Endodermal cell (in vitro differentiated cells): ENCODE data around the gene CXCL8. TPM values are rescaled to one million over a fixed set of nuclear protein-coding genes. Genes with fewer than 3 reads are reported as not detected.

Source experiments
- DNase-seq: peaks from one replicate; pipeline ENCODE4 v3.0.0-alpha.2; 2017
- H3K27ac ChIP-seq: 2 replicates; pipeline ENCODE4 v1.5.1; 2013; ENCODE audit warnings: mild to moderate bottlenecking, low read depth, low read length, moderate library complexity
- H3K27me3 ChIP-seq: 2 replicates; pipeline ENCODE4 v1.6.1; 2013; ENCODE audit warnings: mild to moderate bottlenecking, low read length, moderate library complexity; ENCODE audit not compliant: insufficient read depth, control insufficient read depth, poor library complexity, severe bottlenecking
- H3K36me3 ChIP-seq: 2 replicates; pipeline ENCODE4 v1.7.0; 2013; ENCODE audit warnings: mild to moderate bottlenecking, low read length, moderate library complexity; ENCODE audit not compliant: control insufficient read depth, insufficient read depth
- H3K4me1 ChIP-seq: one replicate; pipeline ENCODE4 v1.7.0; 2013; ENCODE audit warnings: low read length; ENCODE audit not compliant: control insufficient read depth, insufficient read depth
- H3K4me3 ChIP-seq: 2 replicates; pipeline ENCODE4 v1.5.1; 2013; ENCODE audit warnings: mild to moderate bottlenecking, low read length, moderate library complexity
- H3K9ac ChIP-seq: 2 replicates; pipeline ENCODE4 v1.6.1; 2013; ENCODE audit warnings: mild to moderate bottlenecking, low read length, moderate library complexity; ENCODE audit not compliant: poor library complexity, severe bottlenecking; ENCODE audit errors: extremely low read depth
- H3K9me3 ChIP-seq: 2 replicates; pipeline ENCODE4 v1.6.1; 2013; ENCODE audit warnings: mild to moderate bottlenecking, low read length, moderate library complexity; ENCODE audit not compliant: control insufficient read depth
- H3K27ac Mint-ChIP-seq: 2 replicates; pipeline ENCODE4 v1.8.0; 2020; ENCODE audit warnings: mixed read lengths
- H3K27me3 Mint-ChIP-seq: 2 replicates; pipeline ENCODE4 v1.8.0; 2021; ENCODE audit warnings: mild to moderate bottlenecking, mixed read lengths; ENCODE audit not compliant: insufficient read depth
- H3K36me3 Mint-ChIP-seq: 2 replicates; pipeline ENCODE4 v1.8.0; 2020; ENCODE audit warnings: low read depth, mixed read lengths
- H3K4me1 Mint-ChIP-seq: 2 replicates; pipeline ENCODE4 v1.8.0; 2020; ENCODE audit warnings: mixed read lengths
- H3K4me3 Mint-ChIP-seq: 2 replicates; pipeline ENCODE4 v1.8.0; 2020; ENCODE audit warnings: mild to moderate bottlenecking, moderate library complexity, mixed read lengths
- H3K9me3 Mint-ChIP-seq: 2 replicates; pipeline ENCODE4 v1.8.0; 2020; ENCODE audit warnings: mild to moderate bottlenecking, mixed read lengths
- CTCF ChIP-seq: fragments of 200-600 bp; sonication (generic); conservative IDR thresholded peaks from 2 replicates; pipeline ENCODE4 v1.5.0; 2021; ENCODE audit warnings: antibody characterized with exemption, mild to moderate bottlenecking
- WGBS, 2 experiments: methylation state at CpG; one replicate each; pipeline versions ENCODE4 v1.1.5 to v1.1.7; 2013; ENCODE audit warnings: missing lambda C conversion rate in 2 of 2, mixed read lengths in 1 of 2; ENCODE audit not compliant: insufficient coverage in 1 of 2, insufficient read length in 1 of 2; 5-methylcytosine and 5-hydroxymethylcytosine counted together
- total RNA-seq, 2 donors: library from RNA; stranded (reverse); fragmentation: NEBNext Ultra II Directional in 1 of 2; extraction: Animal tissue kit (Norgen Biotek cat#: 25700) in 1 of 2; gene quantifications; 2 replicates in 1 of 2; 3 replicates in 1 of 2; pipeline ENCODE4 v1.2.1, GENCODE V29; 2021

The CXCL8 gene
- total RNA-seq, 2 donors from 2014 or later: not detected

- no peaks in the 10 kb centered on the region for H3K27me3 Mint-ChIP-seq
- H3K9me3 Mint-ChIP-seq: no peaks in the 10 kb centered on the region
- 93 to 96% methylated on average over 7 of the region's 7 CpGs for WGBS, 2 experiments
- no peak overlapping the region for H3K4me3 Mint-ChIP-seq
- H3K27ac Mint-ChIP-seq: no peak overlapping the region
- no peaks in the 10 kb centered on the region for H3K9me3 ChIP-seq
- no peak overlapping the region for H3K9ac ChIP-seq
- no peak overlapping the region for H3K27ac ChIP-seq
- H3K27me3 ChIP-seq: no peaks in the 10 kb centered on the region
- no peaks in the 10 kb centered on the region for H3K4me1 ChIP-seq
- no peak for DNase-seq
- no peaks in the 10 kb centered on the region for H3K36me3 Mint-ChIP-seq
- H3K36me3 ChIP-seq: no peaks in the 10 kb centered on the region
- H3K4me3 ChIP-seq: no peak overlapping the region
- no peak for TF ChIP-seq CTCF
- no peaks in the 10 kb centered on the region for H3K4me1 Mint-ChIP-seq
Measured at GRCh38 chr4:73762409-73762808, 22.0 kb downstream of the CXCL8 start.

GRCh38 chr4:73763877-73764276 is 23.5 kb downstream of the CXCL8 start:
- H3K36me3 Mint-ChIP-seq: no peaks in the 10 kb centered on the region
- no peaks in the 10 kb centered on the region for H3K27me3 Mint-ChIP-seq
- H3K9me3 Mint-ChIP-seq: no peaks in the 10 kb centered on the region
- H3K27ac ChIP-seq: no peak overlapping the region
- no peaks in the 10 kb centered on the region for H3K9me3 ChIP-seq
- 91 to 100% methylated on average over 5 to 6 of the region's 6 CpGs for WGBS, 2 experiments
- no peaks in the 10 kb centered on the region for H3K36me3 ChIP-seq
- H3K4me1 ChIP-seq: no peaks in the 10 kb centered on the region
- H3K27me3 ChIP-seq: no peaks in the 10 kb centered on the region
- no peak for DNase-seq
- H3K4me3 Mint-ChIP-seq: no peak overlapping the region
- H3K27ac Mint-ChIP-seq: no peak overlapping the region
- H3K4me3 ChIP-seq: no peak overlapping the region
- H3K4me1 Mint-ChIP-seq: no peaks in the 10 kb centered on the region
- no peak for TF ChIP-seq CTCF
- no peak overlapping the region for H3K9ac ChIP-seq

GRCh38 chr4:73764513-73764912 is 24.1 kb downstream of the CXCL8 start:
- 95 to 100% methylated on average over 4 of the region's 4 CpGs for WGBS, 2 experiments
- no peaks in the 10 kb centered on the region for H3K4me1 ChIP-seq
- no peak overlapping the region for H3K27ac Mint-ChIP-seq
- no peak for DNase-seq
- no peak overlapping the region for H3K4me3 Mint-ChIP-seq
- H3K9ac ChIP-seq: no peak overlapping the region
- H3K27me3 ChIP-seq: no peaks in the 10 kb centered on the region
- H3K27ac ChIP-seq: no peak overlapping the region
- H3K9me3 Mint-ChIP-seq: no peaks in the 10 kb centered on the region
- no peak overlapping the region for H3K4me3 ChIP-seq
- no peaks in the 10 kb centered on the region for H3K36me3 ChIP-seq
- H3K9me3 ChIP-seq: no peaks in the 10 kb centered on the region
- H3K4me1 Mint-ChIP-seq: no peaks in the 10 kb centered on the region
- H3K36me3 Mint-ChIP-seq: no peaks in the 10 kb centered on the region
- H3K27me3 Mint-ChIP-seq: no peaks in the 10 kb centered on the region
- TF ChIP-seq CTCF: no peak
